CD4-positive, alpha-beta T cell treated with Interleukin-15 for 4 hours (primary cell): ENCODE data around the gene PKP1.
"Not testable (repeated sequence)": the region's sequence is repeated elsewhere in the genome, so short reads cannot be mapped to it uniquely, and the experiment has no call there.

Experiments used
- DNase-seq: peaks from one replicate; pipeline ENCODE4 v3.0.0-alpha.2; 2020; ENCODE audit warnings: low spot score

Gene PKP1

GRCh38 chr1:201282931-201283829 is at the start of gene PKP1:
Gene PKP1, plus strand, starts transcription at chr1:201283506. Its CDS starts 197 bp downstream, at chr1:201283703.
- no peak for DNase-seq

GRCh38 chr1:201239646-201240045 is 43.7 kb upstream of the PKP1 start:
- not testable (repeated sequence) for DNase-seq

GRCh38 chr1:201240171-201240570 is 43.1 kb upstream of the PKP1 start:
- no peak for DNase-seq

- DNase-seq: no peak
Measured at GRCh38 chr1:201241736-201242135, 41.6 kb upstream of the PKP1 start.

GRCh38 chr1:201245082-201245481 is 38.2 kb upstream of the PKP1 start:
- no peak for DNase-seq

- no peak for DNase-seq
Measured at GRCh38 chr1:201248721-201249559, 34.4 kb upstream of the PKP1 start.

GRCh38 chr1:201250326-201251011 is 32.8 kb upstream of the PKP1 start:
- no peak for DNase-seq

GRCh38 chr1:201251411-201251810 is 31.9 kb upstream of the PKP1 start:
- no peak for DNase-seq

- no peak for DNase-seq
Measured at GRCh38 chr1:201251851-201252430, 31.4 kb upstream of the PKP1 start.

- DNase-seq: no peak
Measured at GRCh38 chr1:201252944-201253371, 30.3 kb upstream of the PKP1 start.

GRCh38 chr1:201253411-201253810 is 29.9 kb upstream of the PKP1 start:
- DNase-seq: no peak

GRCh38 chr1:201253906-201254624 is 29.2 kb upstream of the PKP1 start:
- DNase-seq: no peak

- DNase-seq: peak; percentile 42
Measured at GRCh38 chr1:201254625-201255478, 28.5 kb upstream of the PKP1 start.

GRCh38 chr1:201255479-201256362 is 27.6 kb upstream of the PKP1 start:
- no peak for DNase-seq

- DNase-seq: not testable (repeated sequence)
Measured at GRCh38 chr1:201258132-201258531, 25.2 kb upstream of the PKP1 start.

GRCh38 chr1:201258763-201259230 is 24.5 kb upstream of the PKP1 start:
- DNase-seq: no peak

GRCh38 chr1:201259476-201260235 is 23.6 kb upstream of the PKP1 start:
- DNase-seq: no peak

- DNase-seq: no peak
Measured at GRCh38 chr1:201260236-201260590, 23.1 kb upstream of the PKP1 start.
